Stimulated activated naive CD8-positive, alpha-beta T cell treated with anti-CD3 and anti-CD28 coated beads, Interleukin-15, amount 100 ng/mL, for 72 hours (primary cell): ENCODE results near the gene THEM4.

Experiments used
- ATAC-seq: fragments of 150-1000 bp; cut with Tn5 transposase; 2 replicates; pipeline ENCODE4 v1.10.0; 2021; ENCODE audit warnings: mild to moderate bottlenecking, moderate library complexity
- DNase-seq, 2 donors: peaks; one replicate each; pipeline ENCODE4 v3.0.0; 2021 to 2022
- H3K27ac Mint-ChIP-seq, 2 donors: one replicate each; pipeline ENCODE4 v1.8.0; 2022; ENCODE audit warnings: mild to moderate bottlenecking in 2 of 2, mixed read lengths in 2 of 2, moderate library complexity in 2 of 2
- H3K27me3 Mint-ChIP-seq: one replicate; pipeline ENCODE4 v1.8.0; 2022; ENCODE audit warnings: mixed read lengths
- H3K4me1 Mint-ChIP-seq: one replicate; pipeline ENCODE4 v1.8.0; 2022; ENCODE audit warnings: mild to moderate bottlenecking, mixed read lengths
- H3K4me3 Mint-ChIP-seq, 2 donors: one replicate each; pipeline ENCODE4 v1.8.0; 2022; ENCODE audit warnings: mild to moderate bottlenecking in 2 of 2, mixed read lengths in 2 of 2, moderate library complexity in 1 of 2
- H3K9me3 Mint-ChIP-seq, 2 donors: one replicate each; pipeline ENCODE4 v1.8.0; 2022; ENCODE audit warnings: mixed read lengths in 2 of 2

THEM4 gene

DNA sequence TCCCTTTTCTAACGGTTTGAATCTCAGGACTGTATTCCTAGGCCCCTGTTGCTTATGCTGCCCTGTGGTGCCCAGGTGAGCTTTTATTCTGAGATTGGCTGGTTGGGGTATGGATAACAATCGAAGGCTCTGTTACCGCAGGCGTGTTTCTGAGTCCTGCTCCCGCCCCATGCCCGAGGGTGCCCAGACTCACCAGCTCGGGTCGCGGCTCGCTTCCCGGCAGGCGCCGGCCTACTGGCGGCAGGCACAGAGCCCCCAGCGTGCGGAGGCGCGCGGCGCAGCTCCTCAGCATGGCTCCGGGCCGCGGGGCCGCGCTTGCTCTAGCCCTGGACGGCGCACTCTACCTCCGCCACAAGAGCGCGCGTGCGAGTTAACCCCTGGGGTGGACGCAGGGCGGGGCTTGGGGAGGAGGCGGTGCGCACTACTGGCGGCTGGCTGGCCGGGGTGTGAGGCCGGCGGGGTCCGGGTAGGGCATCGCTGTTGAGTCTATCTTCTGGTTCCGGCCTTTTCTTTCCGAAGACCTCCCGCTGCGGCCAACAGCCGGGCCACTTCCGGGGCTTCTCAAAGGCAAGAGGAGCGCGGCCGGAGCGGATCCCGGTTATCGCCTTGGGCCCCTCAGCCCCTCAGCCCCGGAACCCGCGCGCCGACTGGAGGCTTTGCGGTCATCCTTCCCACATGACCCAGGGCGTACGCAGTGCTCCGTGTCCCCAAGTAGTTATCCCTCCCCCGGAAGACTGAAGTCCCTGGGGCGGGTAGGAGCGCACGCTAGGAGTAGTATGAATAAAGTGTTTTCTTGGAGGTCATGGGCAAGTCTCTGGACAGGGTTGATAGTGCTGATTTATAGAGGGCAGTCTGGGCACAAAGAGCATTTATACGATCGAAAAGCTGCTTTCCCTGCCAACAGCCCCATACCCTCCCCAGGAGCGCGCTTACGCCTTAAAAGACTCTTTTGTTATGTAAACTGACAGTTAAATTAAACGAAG lies at the start of gene THEM4:
TSS of gene THEM4 (minus strand) at position 345 of the 983 bp plus-strand sequence. CDS start at position 292, 53 bp downstream.
- no peaks in the 10 kb centered on the region for H3K27me3 Mint-ChIP-seq
- ATAC-seq = peak; percentile 95
- peak within 1 kb of the TSS; percentile 98 to 99 for H3K27ac Mint-ChIP-seq
- peak within 1 kb of the TSS; percentile 88 to 95 for H3K4me3 Mint-ChIP-seq
- peak; percentile 97 to 98 for DNase-seq
- H3K4me1 Mint-ChIP-seq = peaks cover 43% of the 10 kb centered on the region
- peaks cover 14 to 19% of the 10 kb centered on the region in 2 donors for H3K9me3 Mint-ChIP-seq

GRCh38 chr1:151958959-151959358 lies 49.6 kb upstream of the THEM4 start:
- H3K4me3 Mint-ChIP-seq = no peak overlapping the region
- no peaks in the 10 kb centered on the region for H3K9me3 Mint-ChIP-seq
- no peaks in the 10 kb centered on the region for H3K27me3 Mint-ChIP-seq
- H3K27ac Mint-ChIP-seq = no peak overlapping the region
- ATAC-seq (no peak), DNase-seq (no peak)
- H3K4me1 Mint-ChIP-seq = no peaks in the 10 kb centered on the region

GRCh38 chr1:151956957-151957497 lies 47.7 kb upstream of the THEM4 start:
- ATAC-seq = no peak
- no peak for DNase-seq
- Mint-ChIP-seq H3K4me1 (no peaks in the 10 kb centered on the region), H3K27me3 (no peaks in the 10 kb centered on the region), H3K27ac (no peak overlapping the region), H3K9me3 (no peaks in the 10 kb centered on the region), H3K4me3 (no peak overlapping the region)

GRCh38 chr1:151953409-151954094 lies 44.2 kb upstream of the THEM4 start:
- Mint-ChIP-seq H3K4me3 (no peak overlapping the region), H3K27ac (no peak overlapping the region), H3K4me1 (peaks cover 5% of the 10 kb centered on the region), H3K27me3 (no peaks in the 10 kb centered on the region), H3K9me3 (no peaks in the 10 kb centered on the region)
- ATAC-seq (no peak), DNase-seq (no peak)

- H3K4me3 Mint-ChIP-seq = no peak overlapping the region
- H3K9me3 Mint-ChIP-seq = no peaks in the 10 kb centered on the region
- peaks cover 5% of the 10 kb centered on the region for H3K4me1 Mint-ChIP-seq
- H3K27ac Mint-ChIP-seq = no peak overlapping the region
- H3K27me3 Mint-ChIP-seq = no peaks in the 10 kb centered on the region
- ATAC-seq (no peak), DNase-seq (no peak)
Observed at GRCh38 chr1:151952811-151953210, 43.5 kb upstream of the THEM4 start.

- ATAC-seq (no peak), DNase-seq (no peak)
- Mint-ChIP-seq H3K9me3 (no peaks in the 10 kb centered on the region), H3K4me3 (no peak overlapping the region), H3K27ac (no peak overlapping the region), H3K4me1 (peaks cover 27% of the 10 kb centered on the region), H3K27me3 (no peaks in the 10 kb centered on the region)
Observed at GRCh38 chr1:151949371-151950193, 40.3 kb upstream of the THEM4 start.

- Mint-ChIP-seq H3K9me3 (no peaks in the 10 kb centered on the region), H3K4me1 (peaks cover 27% of the 10 kb centered on the region), H3K27ac (no peak overlapping the region), H3K27me3 (no peaks in the 10 kb centered on the region), H3K4me3 (no peak overlapping the region)
- no peak for DNase-seq
- ATAC-seq = no peak
Observed at GRCh38 chr1:151948506-151948905, 39.2 kb upstream of the THEM4 start.

GRCh38 chr1:151947140-151947539 lies 37.8 kb upstream of the THEM4 start:
- Mint-ChIP-seq H3K9me3 (no peaks in the 10 kb centered on the region), H3K27ac (peak overlapping the region in 1 of 2 donors; percentile 99), H3K4me3 (no peak overlapping the region), H3K27me3 (no peaks in the 10 kb centered on the region), H3K4me1 (peaks cover 29% of the 10 kb centered on the region)
- ATAC-seq (no peak), DNase-seq (no peak)

DNA sequence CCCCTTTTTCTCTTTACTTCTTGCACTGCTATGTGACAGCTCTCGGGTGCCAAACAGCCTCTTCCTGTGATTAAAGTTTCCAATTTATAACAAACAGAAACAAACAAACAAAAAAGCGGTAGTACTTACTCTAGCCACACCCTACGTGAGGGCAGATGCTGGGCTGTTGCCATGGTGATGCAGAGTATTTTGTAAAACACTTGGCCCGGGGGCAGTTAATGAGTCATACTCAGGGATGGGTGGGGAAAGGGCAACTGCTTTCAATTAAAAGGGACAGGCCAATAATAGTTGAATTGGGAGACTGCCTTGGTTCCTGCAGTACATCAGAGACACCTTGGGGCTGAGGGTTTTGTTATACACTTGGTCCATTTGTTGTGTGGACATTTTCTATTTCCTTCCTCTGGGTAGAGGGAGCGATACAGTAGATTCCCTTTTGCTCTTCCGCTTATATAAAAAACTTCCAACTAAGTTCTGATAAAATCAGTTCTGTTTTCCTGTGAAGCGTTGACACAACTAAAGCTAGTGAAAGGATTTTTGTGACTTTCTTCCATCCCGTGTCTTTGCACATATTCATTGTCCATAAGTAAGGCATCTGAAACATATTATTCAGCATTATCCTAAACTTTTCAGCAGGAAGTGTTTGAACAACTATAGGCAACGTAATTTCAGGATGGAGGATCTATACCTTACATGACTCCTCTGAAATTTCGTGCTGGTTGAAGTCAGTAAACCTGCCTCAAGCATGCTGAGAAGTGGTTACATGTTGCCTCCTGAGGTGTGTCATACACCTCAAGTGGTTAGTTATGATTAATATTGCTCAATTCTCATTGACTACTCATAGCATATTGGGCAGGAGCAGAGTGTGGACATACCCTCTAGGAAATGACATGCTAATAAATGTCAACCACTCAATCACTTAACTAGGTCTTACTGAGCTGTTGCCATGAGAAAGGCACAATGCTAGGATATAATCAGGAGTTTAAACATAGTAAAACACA lies 36.7 kb upstream of the THEM4 start:
- Mint-ChIP-seq H3K4me3 (peak overlapping the region; percentile 48 to 65), H3K27me3 (no peaks in the 10 kb centered on the region), H3K4me1 (peaks cover 40% of the 10 kb centered on the region), H3K9me3 (no peaks in the 10 kb centered on the region), H3K27ac (peak overlapping the region; percentile 93 to 99)
- DNase-seq = peak; percentile 65 to 84
- peak; percentile 91 for ATAC-seq

- H3K4me1 Mint-ChIP-seq = peaks cover 42% of the 10 kb centered on the region
- peak overlapping the region; percentile 48 to 65 for H3K4me3 Mint-ChIP-seq
Observed at GRCh38 chr1:151944857-151945575, 35.7 kb upstream of the THEM4 start.

DNA sequence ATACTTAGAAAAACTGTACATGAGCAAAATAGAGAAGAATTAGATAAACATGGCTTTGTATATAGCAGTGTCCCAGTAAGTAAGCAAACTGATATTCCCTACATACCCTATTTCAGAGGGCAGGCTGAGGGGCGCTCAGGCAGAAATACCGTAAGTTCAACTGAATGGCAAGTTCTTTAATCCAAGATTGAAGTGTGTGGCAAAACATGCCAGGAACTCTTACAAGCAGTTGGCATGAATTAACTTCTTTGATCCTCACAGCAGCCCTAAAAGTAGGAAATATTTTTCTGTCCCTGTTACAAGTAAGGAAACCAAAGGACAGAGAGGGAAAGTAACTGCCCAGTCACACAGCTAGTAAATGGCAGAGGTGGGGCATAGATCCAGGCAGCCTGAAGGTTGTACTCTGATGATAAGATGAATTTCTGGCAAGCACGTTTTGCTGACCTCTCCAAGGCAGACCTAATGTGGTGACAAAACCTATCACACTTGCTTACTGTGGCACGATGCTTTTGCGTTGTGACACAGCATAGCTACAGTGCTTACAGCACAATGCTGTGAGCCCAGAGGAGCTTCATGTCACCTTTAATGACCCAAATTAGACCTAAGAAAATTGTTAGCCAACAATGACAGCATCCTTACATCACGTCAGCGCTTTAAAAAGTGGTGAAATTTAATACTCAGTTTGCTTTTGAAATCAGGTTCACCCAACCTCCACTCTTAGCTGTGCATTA lies 35.0 kb upstream of the THEM4 start:
- Mint-ChIP-seq H3K27ac (peak overlapping the region in 1 of 2 donors; percentile 99), H3K27me3 (no peaks in the 10 kb centered on the region)
- DNase-seq = no peak

More at GRCh38 chr1:151944857-151945575, 35.7 kb upstream of the THEM4 start:
- H3K27me3 Mint-ChIP-seq = no peaks in the 10 kb centered on the region
- ATAC-seq (no peak), DNase-seq (no peak)
- no peaks in the 10 kb centered on the region for H3K9me3 Mint-ChIP-seq
- peak overlapping the region; percentile 93 to 99 for H3K27ac Mint-ChIP-seq

GRCh38 chr1:151943591-151943990 lies 34.3 kb upstream of the THEM4 start:
- no peak overlapping the region for H3K27ac Mint-ChIP-seq
- H3K27me3 Mint-ChIP-seq = no peaks in the 10 kb centered on the region
- H3K4me3 Mint-ChIP-seq = no peak overlapping the region
- ATAC-seq (no peak), DNase-seq (no peak)
- no peaks in the 10 kb centered on the region for H3K9me3 Mint-ChIP-seq
- peaks cover 37% of the 10 kb centered on the region for H3K4me1 Mint-ChIP-seq

More for the DNA sequence above, 35.0 kb upstream of the THEM4 start:
- peaks cover 40% of the 10 kb centered on the region for H3K4me1 Mint-ChIP-seq
- no peak for ATAC-seq
- no peaks in the 10 kb centered on the region for H3K9me3 Mint-ChIP-seq
- no peak overlapping the region for H3K4me3 Mint-ChIP-seq

DNA sequence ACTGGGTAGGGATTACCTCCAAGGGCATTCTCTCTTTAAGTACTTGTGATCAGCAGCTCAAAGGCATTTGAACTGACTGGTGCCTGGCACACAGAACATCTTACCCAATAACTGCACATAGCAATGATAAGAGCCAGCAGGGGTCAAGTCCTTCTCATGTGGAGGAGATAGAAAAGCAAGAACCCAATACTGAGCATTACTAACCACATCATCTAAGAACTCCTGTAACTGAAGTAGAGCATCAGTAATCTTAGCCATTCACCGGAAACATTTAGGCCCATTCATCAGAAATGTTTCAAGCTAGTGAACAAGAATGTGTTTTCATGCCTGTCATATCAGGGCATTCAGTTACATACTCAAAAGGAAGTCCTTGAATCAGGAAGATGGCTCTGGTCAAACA lies 33.6 kb upstream of the THEM4 start:
- Mint-ChIP-seq H3K4me1 (peaks cover 37% of the 10 kb centered on the region), H3K9me3 (no peaks in the 10 kb centered on the region), H3K4me3 (no peak overlapping the region), H3K27me3 (no peaks in the 10 kb centered on the region), H3K27ac (no peak overlapping the region)
- no peak for DNase-seq
- ATAC-seq = no peak
